GM12878 (cell line): ENCODE results near the gene CNTNAP2. TPM values are rescaled to one million over a fixed set of nuclear protein-coding genes. Genes with fewer than 3 reads are reported as not detected.

ENCODE experiments used
- ATAC-seq: fragments of 200-7000 bp; cut with Tn5 transposase; 3 replicates; pipeline ENCODE4 v1.9.1; 2020; ENCODE audit warnings: mild to moderate bottlenecking, moderate library complexity
- BruUV-seq: library from RNA; stranded (reverse); fragments of 400-500 nt; replicated peaks from 2 replicates; lab custom pipeline; 2021; lab: Mats Ljungman, UMichigan
- CTCF ChIA-PET: fragments of 300-600 bp; sonication (Branson Sonifier 250); formaldehyde crosslinking; extraction: SDS; loops from one replicate; lab custom pipeline; 2021; ENCODE audit warnings: inconsistent platforms; lab: Yijun Ruan, JAX
- POLR2A ChIA-PET: fragments of 350-600 bp; formaldehyde crosslinking; extraction: SDS; loops from one replicate; lab custom pipeline; 2021; ENCODE audit warnings: inconsistent platforms; lab: Charles Lee
- RAD21 ChIA-PET: fragments of 300-600 bp; sonication (Branson Sonifier 250); formaldehyde crosslinking; loops from one replicate; lab custom pipeline; 2023; ENCODE audit warnings: antibody characterized with exemption; ENCODE audit not compliant: unreplicated experiment; lab: Charles Lee
- SMC1A ChIA-PET: fragments of 300-600 bp; sonication (Branson Sonifier 250); formaldehyde crosslinking; loops from one replicate; lab custom pipeline; 2023; ENCODE audit not compliant: unreplicated experiment, uncharacterized antibody; lab: Charles Lee
- DNase-seq: peaks from one replicate; pipeline ENCODE4 v3.0.0-alpha.2; 2011; ENCODE audit warnings: low read depth, low spot score
- FAIRE-seq: peaks from 3 replicates; lab custom pipeline; 2011; peaks lifted over from hg19 to GRCh38; lab: Jason Lieb, UNC
- H2AFZ ChIP-seq: 2 replicates; pipeline ENCODE4 v1.6.0; 2011; ENCODE audit warnings: low read depth, low read length, control low read depth; ENCODE audit not compliant: control insufficient read depth
- H3K27ac ChIP-seq: 2 replicates; pipeline ENCODE4 v1.5.1; 2011; ENCODE audit warnings: control low read depth; ENCODE audit not compliant: control insufficient read depth, insufficient read depth
- H3K27me3 ChIP-seq, 2 experiments: replicated peaks in 1 of 2; 2 replicates each; pipeline versions ENCODE4 v1.6.0 to v1.6.1; 2011; ENCODE audit warnings: low read length in 1 of 2; ENCODE audit not compliant: control insufficient read depth in 2 of 2, insufficient read depth in 2 of 2
- H3K36me3 ChIP-seq, 2 experiments: 2 replicates each; pipeline ENCODE4 v1.5.1; 2011; ENCODE audit warnings: low read length in 1 of 2; ENCODE audit not compliant: control insufficient read depth in 2 of 2, insufficient read depth in 2 of 2
- H3K4me1 ChIP-seq: 2 replicates; pipeline ENCODE4 v1.6.1; 2011; ENCODE audit warnings: mild to moderate bottlenecking, low read length, moderate library complexity, mixed read lengths; ENCODE audit not compliant: control insufficient read depth, insufficient read depth
- H3K4me2 ChIP-seq: 2 replicates; pipeline ENCODE4 v1.6.0; 2011; ENCODE audit warnings: control low read depth; ENCODE audit not compliant: control insufficient read depth, insufficient read depth
- H3K4me3 ChIP-seq: fragments of 200-600 bp; sonication (generic); 2 replicates; pipeline ENCODE4 v1.5.1; 2016
- H3K79me2 ChIP-seq: 2 replicates; pipeline ENCODE4 v1.6.0; 2011; ENCODE audit warnings: low read length; ENCODE audit not compliant: control insufficient read depth, insufficient read depth
- H3K9ac ChIP-seq: 2 replicates; pipeline ENCODE4 v1.8.0; 2011; ENCODE audit warnings: low read length, control low read depth, mixed read lengths; ENCODE audit not compliant: control insufficient read depth, insufficient read depth
- H3K9me3 ChIP-seq: replicated peaks from 3 replicates; pipeline ENCODE4 v1.5.1; 2011; ENCODE audit warnings: mild to moderate bottlenecking, low read length; ENCODE audit not compliant: control insufficient read depth, insufficient read depth
- H4K20me1 ChIP-seq: 2 replicates; pipeline ENCODE4 v1.6.0; 2011; ENCODE audit not compliant: control insufficient read depth, insufficient read depth
- ASH2L ChIP-seq: fragments of 300-600, 200-600 bp; sonication (generic); IDR thresholded peaks from 2 replicates; pipeline ENCODE4 v1.6.1; 2017; ENCODE audit warnings: low read depth, mild to moderate bottlenecking, borderline replicate concordance
- BCLAF1 ChIP-seq: fragments of 450-650 bp; IDR thresholded peaks from 2 replicates; pipeline ENCODE4 v1.6.1; 2017; ENCODE audit warnings: antibody characterized with exemption, mild to moderate bottlenecking, moderate library complexity
- BMI1 ChIP-seq: fragments of 450-650 bp; IDR thresholded peaks from 2 replicates; pipeline ENCODE4 v1.6.1; 2016; ENCODE audit warnings: mild to moderate bottlenecking, moderate library complexity, borderline replicate concordance
- CHD4 ChIP-seq: fragments of 200-600 bp; sonication (generic); IDR thresholded peaks from 2 replicates; pipeline ENCODE4 v1.6.1; 2016; ENCODE audit warnings: mild to moderate bottlenecking
- EZH2 ChIP-seq: IDR thresholded peaks from 2 replicates; pipeline ENCODE4 v1.6.1; 2012; ENCODE audit warnings: low read depth, mild to moderate bottlenecking, control low read depth, inconsistent platforms, low read length, borderline replicate concordance; ENCODE audit not compliant: control insufficient read depth
- HCFC1 ChIP-seq: fragments of 150-350 bp; IDR thresholded peaks from 2 replicates; pipeline ENCODE4 v1.6.1; 2014; ENCODE audit warnings: low read length
- HDGF ChIP-seq: fragments of 450-650 bp; IDR thresholded peaks from 2 replicates; pipeline ENCODE4 v1.6.1; 2016; ENCODE audit warnings: antibody characterized with exemption
- HSF1 ChIP-seq: fragments of 150-350 bp; IDR thresholded peaks from 2 replicates; pipeline ENCODE4 v1.6.1; 2014; ENCODE audit warnings: mild to moderate bottlenecking, low read depth, low read length
- KLF5 ChIP-seq: fragments of 450-650 bp; IDR thresholded peaks from 2 replicates; pipeline ENCODE4 v1.6.1; 2014; ENCODE audit warnings: mild to moderate bottlenecking; ENCODE audit not compliant: partially characterized antibody
- MTA3 ChIP-seq: IDR thresholded peaks from 2 replicates; pipeline ENCODE4 v1.6.1; 2012; ENCODE audit warnings: low read length, inconsistent platforms, borderline replicate concordance
- NFYA ChIP-seq: IDR thresholded peaks from 2 replicates; pipeline ENCODE4 v1.6.1; 2011; ENCODE audit warnings: low read depth, mild to moderate bottlenecking, low read length, improper control_type of control experiment, borderline replicate concordance
- NFYB ChIP-seq: IDR thresholded peaks from 2 replicates; pipeline ENCODE4 v1.6.1; 2011; ENCODE audit warnings: low read depth, mild to moderate bottlenecking, low read length, improper control_type of control experiment, moderate library complexity; ENCODE audit not compliant: insufficient read depth
- NKRF ChIP-seq: fragments of 450-650 bp; conservative IDR thresholded peaks from 2 replicates; pipeline ENCODE4 v1.6.1; 2017; ENCODE audit warnings: mild to moderate bottlenecking, moderate library complexity
- PML ChIP-seq: IDR thresholded peaks from 2 replicates; pipeline ENCODE4 v1.6.1; 2012; ENCODE audit warnings: low read length, inconsistent platforms
- RB1 ChIP-seq: fragments of 450-650 bp; formaldehyde crosslinking; IDR thresholded peaks from 2 replicates; pipeline ENCODE4 v1.6.1; 2017; ENCODE audit warnings: mild to moderate bottlenecking, borderline replicate concordance
- RUNX3 ChIP-seq: IDR thresholded peaks from 2 replicates; pipeline ENCODE4 v1.6.1; 2012; ENCODE audit warnings: low read length, inconsistent platforms
- SIX5 ChIP-seq: IDR thresholded peaks from 2 replicates; pipeline ENCODE4 v1.6.1; 2011; ENCODE audit warnings: mild to moderate bottlenecking, low read depth, low read length, moderate library complexity; ENCODE audit not compliant: severe bottlenecking
- TBL1XR1 ChIP-seq: IDR thresholded peaks from 2 replicates; pipeline ENCODE4 v1.6.1; 2012; ENCODE audit warnings: low read depth, low read length, improper control_type of control experiment
- WRNIP1 ChIP-seq: IDR thresholded peaks from 2 replicates; pipeline ENCODE4 v1.6.1; 2011; ENCODE audit warnings: low read depth, low read length, improper control_type of control experiment, borderline replicate concordance
- ZBED1 ChIP-seq: IDR thresholded peaks from 2 replicates; pipeline ENCODE4 v1.6.1; 2016; ENCODE audit warnings: borderline replicate concordance
- WGBS: methylation state at CpG from one replicate; pipeline ENCODE4 v1.1.6; 2016; ENCODE audit warnings: low lambda C conversion rate; ENCODE audit not compliant: insufficient replicate concordance, insufficient coverage; ENCODE audit errors: missing lambda C conversion rate; 5-methylcytosine and 5-hydroxymethylcytosine counted together
- in situ Hi-C: fragments of 300-500 bp; cut with MboI; formaldehyde crosslinking; loops from 9 replicates; pipeline ENCODE4 v1.14.3; 2018; ENCODE audit warnings: mixed read lengths
- intact Hi-C: fragments of 100-400 bp; cut with micrococcal nuclease; formaldehyde crosslinking; loops from one replicate; pipeline ENCODE4 v1.14.2; 2022; ENCODE audit not compliant: unreplicated experiment
- polyA plus RNA-seq, 11 experiments: library from polyadenylated mRNA; depleted of rRNA in 4 of 11; unstranded in 6 of 11; stranded (reverse) in 5 of 11; fragments of >200 nt; fragmentation: Nextera tagmentation in 4 of 11; fragmentation: Illumina TruSeq in 1 of 11; extraction: Ambion mirVana in 4 of 11; extraction: Trizol in 1 of 11; gene quantifications; 1 replicate in 1 of 11; 2 replicates in 10 of 11; pipeline versions ENCODE4 v1.2.1 to v1.2.3, GENCODE V29; 2011 to 2016; ENCODE audit warnings: inconsistent platforms in 2 of 11, missing spikeins in 2 of 11, low read depth in 1 of 11
- total RNA-seq, 4 experiments: library from RNA; depleted of rRNA in 3 of 4; stranded (reverse); fragments of >200 nt in 3 of 4; fragmentation: Illumina TruSeq in 1 of 4; extraction: Trizol in 1 of 4; gene quantifications; 2 replicates each; pipeline versions ENCODE4 v1.2.1 to v1.2.3, GENCODE V29; 2013 to 2021

CNTNAP2 gene
- total and polyA plus RNA-seq, 10 of the 15 experiments (the other 5 are each of a cell fraction or from before 2014, with no cell fraction given), result 0.03 to 0.08 (median 0.03) TPM; not detected in 7

GRCh38 chr7:147765301-147765700, 1648.7 kb downstream of the CNTNAP2 start:
- ATAC-seq, result no peak
- TF ChIP-seq NKRF, result no peak
- no peak for TF ChIP-seq BMI1
- TF ChIP-seq TBL1XR1, result no peak
- TF ChIP-seq CHD4, result no peak
- no peak for TF ChIP-seq ZBED1
- TF ChIP-seq WRNIP1, result no peak
- no peak for TF ChIP-seq RUNX3
- TF ChIP-seq KLF5, result no peak
- no peak for TF ChIP-seq PML
- TF ChIP-seq EZH2, result no peak
- TF ChIP-seq SIX5, result no peak
- TF ChIP-seq NFYA, result no peak
- TF ChIP-seq HSF1, result no peak
- no peak for TF ChIP-seq HCFC1
- TF ChIP-seq NFYB, result no peak
- no peak for TF ChIP-seq HDGF
- TF ChIP-seq MTA3, result no peak
- TF ChIP-seq ASH2L, result no peak
- TF ChIP-seq RB1, result no peak
- TF ChIP-seq BCLAF1, result no peak
- intact Hi-C loops, result no loop called here
- SMC1A ChIA-PET, result no interaction called here
- 32% methylated on average over 4 of the region's 4 CpGs for WGBS
- no peaks in the 10 kb centered on the region for H3K79me2 ChIP-seq
- no peaks in the 10 kb centered on the region for H3K4me1 ChIP-seq
- no peaks in the 10 kb centered on the region for H3K36me3 ChIP-seq
- H4K20me1 ChIP-seq, result no peaks in the 10 kb centered on the region
- POLR2A ChIA-PET, result no interaction called here
- H3K9me3 ChIP-seq, result no peaks in the 10 kb centered on the region
- CTCF ChIA-PET, result no interaction called here
- H3K9ac ChIP-seq, result no peak overlapping the region
- DNase-seq, result no peak
- no peak overlapping the region for H2AFZ ChIP-seq
- H3K27me3 ChIP-seq, result no peaks in the 10 kb centered on the region
- FAIRE-seq, result no peak
- RAD21 ChIA-PET, result no interaction called here
- no peak overlapping the region for H3K27ac ChIP-seq
- no TSS peak for BruUV-seq
- in situ Hi-C loops, result no loop called here
- H3K4me3 ChIP-seq, result no peak overlapping the region
- no peak overlapping the region for H3K4me2 ChIP-seq
